DMS53 treated with DMSO at 0.1 percent for 48 hours (cell line): Measurements from ENCODE around the gene KRTAP27-1.

Experiments
- DNase-seq: peaks from one replicate; lab custom pipeline; 2025; ENCODE audit not compliant: unreplicated experiment; lab: John Stamatoyannopoulos, UW

The KRTAP27-1 gene

GRCh38 chr21:30305136-30305535, 32.4 kb downstream of the KRTAP27-1 start:
- no peak for DNase-seq

GRCh38 chr21:30289215-30289614, 48.3 kb downstream of the KRTAP27-1 start, which contains the start of gene KRTAP25-1:
Gene KRTAP25-1 (minus strand): TSS chr21:30289514. CDS start chr21:30289490, 24 bp downstream.
- DNase-seq = no peak
